EH (cell line): ENCODE data around the gene PPP1R7.
"Not testable (repeated sequence)": the region's sequence is repeated elsewhere in the genome, so short reads cannot be mapped to it uniquely, and the experiment has no call there.

ENCODE experiments used
- DNase-seq: peaks from one replicate; pipeline ENCODE4 v3.0.0-alpha.2; 2015; ENCODE audit warnings: low read depth

The PPP1R7 gene

DNA sequence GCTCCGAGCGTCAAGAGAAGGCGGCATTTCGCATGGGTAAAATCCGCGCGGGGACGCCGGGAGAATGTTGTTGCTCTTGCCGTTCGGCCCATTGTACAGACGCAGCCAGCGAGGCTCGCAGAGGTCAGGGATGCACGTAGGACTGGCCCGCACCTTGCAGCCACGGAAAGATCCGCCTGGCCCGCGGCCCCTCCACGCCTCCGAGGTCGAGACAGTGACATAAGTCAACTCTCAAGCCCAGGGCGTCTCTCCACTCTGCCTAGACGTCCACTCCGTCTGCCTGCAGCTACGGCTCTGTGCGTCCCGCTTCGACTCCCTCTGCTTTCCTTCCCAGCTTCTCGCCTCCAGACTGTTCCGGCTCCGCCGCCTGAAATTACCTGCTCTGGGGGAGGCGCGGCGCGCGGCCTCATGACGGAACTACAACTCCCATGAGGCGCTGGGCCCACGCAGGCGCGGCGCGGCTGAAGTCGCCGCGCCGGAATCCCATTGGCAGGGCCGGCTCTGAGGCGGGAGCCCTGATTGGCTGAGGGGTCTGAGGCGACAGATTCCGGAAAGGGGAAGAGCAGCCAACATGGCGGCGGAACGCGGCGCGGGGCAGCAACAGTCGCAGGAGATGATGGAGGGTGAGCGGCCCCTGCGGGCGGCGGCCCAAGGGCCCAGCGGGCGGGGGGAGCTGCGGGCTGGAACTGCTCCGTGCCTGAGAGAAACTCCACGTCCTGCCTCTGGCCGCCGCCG lies at the start of gene PPP1R7:
PPP1R7 (plus strand) TSS at position 543 of the 735 bp plus-strand sequence; CDS start at position 572, 29 bp downstream.
- DNase-seq = peak; percentile 93

DNA sequence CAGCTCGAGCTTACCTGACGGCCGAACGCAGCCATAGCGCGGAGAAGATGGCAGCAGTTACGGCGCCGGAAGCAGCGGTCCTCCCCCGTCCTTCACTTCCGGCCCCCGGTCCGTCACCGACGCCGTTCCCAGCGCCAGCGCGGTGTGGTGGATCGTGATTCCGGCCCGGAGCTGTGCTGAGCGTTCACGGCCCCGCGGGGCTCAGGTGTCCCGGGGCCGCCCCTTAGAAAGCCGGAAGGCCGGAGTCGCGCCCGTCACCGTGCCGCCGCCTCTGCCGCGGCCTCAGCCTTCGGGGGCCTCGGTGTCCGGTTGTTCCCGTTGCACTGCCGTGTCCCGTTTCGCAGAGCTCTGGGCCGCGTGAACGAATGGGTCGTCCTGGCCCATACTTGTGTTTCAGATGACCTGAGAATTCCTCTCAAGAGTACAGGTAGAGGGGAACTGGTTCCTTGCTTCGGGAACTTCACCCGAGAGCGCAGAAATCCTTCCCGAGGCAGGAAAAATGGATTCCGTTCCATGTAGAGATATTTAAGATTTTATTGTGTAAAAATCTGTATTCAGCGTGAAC lies 47.9 kb upstream of the PPP1R7 start, which contains the start of gene MTERF4:
MTERF4 (minus strand) TSS at position 49 of the 565 bp plus-strand sequence; CDS start at position 35, 14 bp downstream.
- peak; percentile 83 for DNase-seq

DNA sequence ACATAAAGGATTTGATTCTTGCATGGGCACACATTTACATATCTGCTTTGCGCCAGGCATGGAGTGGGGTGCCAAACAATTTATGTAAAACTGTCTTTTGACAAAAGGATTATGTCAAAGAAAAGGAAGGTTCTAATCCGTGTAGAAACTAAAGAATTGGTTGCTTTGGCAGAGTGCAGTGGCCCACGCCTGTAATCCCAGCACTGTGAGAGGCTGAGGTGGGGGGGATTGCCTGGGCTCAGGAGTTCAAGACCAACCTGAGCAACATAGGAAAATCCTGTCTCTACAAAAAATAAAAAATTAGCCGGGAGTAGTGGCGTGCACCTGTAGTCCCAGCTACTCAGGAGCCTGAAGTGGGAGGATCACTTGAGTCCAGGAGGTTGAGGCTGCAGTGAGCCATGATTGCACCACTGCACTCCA lies 47.1 kb upstream of the PPP1R7 start:
- no peak for DNase-seq

DNA sequence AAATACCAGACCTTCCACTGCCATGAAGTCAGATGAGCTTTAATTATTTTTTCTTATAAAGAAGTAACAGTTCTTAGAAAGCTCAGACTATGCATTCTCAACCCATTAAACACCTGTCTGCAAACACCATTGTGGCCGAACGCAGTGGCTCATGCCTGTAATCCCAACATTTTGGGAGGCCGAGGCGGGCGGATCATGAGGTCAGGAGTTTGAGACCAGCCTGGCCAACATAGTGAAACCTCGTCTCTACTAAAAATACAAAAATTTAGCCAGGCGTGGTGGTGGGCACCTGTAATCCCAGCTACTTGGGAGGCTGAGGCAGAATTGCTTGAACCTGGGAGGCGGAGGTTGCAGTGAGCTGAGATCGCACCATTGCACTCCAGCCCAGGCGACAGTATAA lies 45.7 kb upstream of the PPP1R7 start:
- not testable (repeated sequence) for DNase-seq

DNA sequence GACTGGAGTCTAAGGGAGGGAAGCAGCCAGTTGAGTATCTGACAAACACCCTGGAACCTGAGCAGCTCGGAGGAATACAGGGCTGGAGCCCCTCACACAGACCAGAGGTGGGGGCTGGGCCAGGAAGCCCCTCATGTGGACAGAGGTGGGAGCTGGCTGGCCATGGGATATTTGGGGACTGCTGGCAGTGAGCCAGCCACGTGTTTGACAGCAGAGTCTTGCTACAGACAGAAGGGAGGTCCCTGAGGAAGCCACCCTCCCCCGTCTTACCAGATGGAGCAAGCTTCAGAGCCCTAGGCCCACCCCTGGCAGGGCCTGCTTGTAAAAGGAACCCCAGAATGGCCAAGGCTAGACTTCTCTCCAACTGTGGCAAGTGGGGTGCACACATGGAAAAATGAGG lies 44.6 kb upstream of the PPP1R7 start:
- DNase-seq = no peak

DNA sequence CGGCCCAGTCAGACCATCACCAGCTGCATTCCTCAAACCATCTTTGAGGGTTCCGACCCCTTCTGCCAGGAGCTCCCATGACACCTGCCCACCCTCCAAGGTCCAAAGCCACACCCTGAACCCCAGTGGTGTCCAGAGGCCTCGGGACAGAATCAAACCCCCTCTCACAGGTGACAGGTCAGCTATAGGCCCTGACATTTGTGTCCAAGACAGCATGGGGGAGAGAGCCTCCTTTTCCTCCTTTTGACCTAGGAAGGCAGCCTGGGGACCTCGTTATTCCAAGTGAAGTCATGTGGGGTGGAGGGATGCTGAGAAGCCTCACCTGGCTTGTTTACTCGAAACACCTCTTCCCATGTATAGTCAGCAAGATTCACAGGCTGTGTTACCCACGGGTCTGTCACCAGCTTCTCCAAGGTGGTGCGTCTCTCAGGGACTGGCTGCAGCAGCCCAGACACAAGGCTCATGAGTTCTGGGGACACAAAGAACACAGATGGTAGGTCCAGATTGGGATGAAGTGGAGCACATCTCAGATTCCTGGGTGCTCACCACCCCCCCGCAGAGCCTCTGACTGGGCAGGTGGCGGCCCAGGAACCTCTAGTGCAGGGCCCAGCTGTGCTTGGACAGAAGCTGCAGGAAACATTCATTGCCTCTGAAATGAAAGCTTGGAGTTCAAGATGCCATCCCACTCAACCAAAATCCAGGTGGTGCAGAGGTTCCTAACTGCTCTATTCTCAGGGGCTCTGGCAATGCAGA lies 43.1 kb upstream of the PPP1R7 start:
- no peak for DNase-seq

GRCh38 chr2:241108271-241109209 lies 41.7 kb upstream of the PPP1R7 start:
- no peak for DNase-seq

DNA sequence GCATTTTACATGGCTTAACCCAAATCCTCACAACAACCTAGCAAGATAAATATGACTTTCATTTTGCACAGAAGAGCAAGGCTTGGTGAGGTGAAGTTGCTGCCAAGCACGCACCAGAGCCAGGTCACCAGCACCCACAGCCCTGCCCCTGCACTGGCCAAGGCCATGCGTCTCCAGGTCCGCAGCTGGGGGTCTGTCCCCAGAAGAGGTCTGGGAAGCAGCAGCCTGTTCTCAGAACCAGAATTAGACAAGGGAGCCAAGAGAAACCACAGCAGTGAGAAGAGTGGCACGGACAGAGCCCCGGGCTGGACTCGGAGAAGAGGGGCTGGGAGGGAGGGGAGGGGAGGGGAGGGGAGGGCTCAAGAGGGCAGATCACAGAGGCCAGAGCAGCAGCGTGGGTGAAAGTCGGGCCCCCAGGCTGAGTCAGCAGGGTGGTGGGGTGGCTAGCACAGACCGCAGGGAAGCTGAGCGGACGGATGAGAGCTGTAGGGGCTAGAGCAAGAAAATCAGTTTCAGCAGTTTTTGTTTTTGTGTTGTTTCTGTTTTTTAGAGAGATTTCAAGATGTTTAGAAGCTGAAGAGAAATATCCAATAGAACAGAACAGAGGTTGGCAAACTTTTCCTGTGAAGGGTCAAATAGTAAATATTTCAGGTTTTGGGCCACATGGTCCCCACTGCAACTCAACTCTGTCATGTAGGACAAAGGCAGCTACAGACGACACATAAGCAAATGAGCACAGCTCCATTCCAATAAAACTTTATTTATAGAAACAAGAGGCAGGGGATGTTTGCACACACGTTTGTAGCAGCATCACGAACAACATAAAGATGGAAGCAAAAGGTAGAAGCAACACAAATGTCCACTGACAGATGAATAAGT lies 40.8 kb upstream of the PPP1R7 start:
- no peak for DNase-seq

DNA sequence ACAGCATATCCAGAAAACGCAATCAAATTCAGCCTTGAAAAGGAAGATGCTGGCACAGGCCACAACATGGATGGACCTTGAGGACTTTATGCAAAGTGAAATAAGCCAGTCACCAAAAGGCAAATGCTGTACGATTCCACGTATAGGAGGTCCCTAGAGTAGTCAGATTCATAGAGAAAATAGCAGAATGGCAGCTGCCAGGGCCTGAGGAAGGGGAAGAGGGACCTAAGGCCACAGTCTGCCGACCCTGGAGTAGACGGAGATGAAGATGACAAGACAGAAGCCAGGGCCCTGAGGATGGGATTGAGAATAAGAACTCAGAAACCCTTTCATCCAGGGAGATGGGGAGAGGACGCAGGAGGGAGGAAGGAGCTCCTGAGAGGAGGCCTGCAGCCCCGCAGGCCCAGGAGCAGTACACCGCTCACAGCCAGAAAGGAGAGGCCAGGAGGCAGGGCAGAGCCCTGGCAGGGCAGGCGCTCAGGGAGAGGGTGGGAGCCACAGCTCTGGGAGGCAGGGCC lies 40.1 kb upstream of the PPP1R7 start:
- DNase-seq = no peak

DNA sequence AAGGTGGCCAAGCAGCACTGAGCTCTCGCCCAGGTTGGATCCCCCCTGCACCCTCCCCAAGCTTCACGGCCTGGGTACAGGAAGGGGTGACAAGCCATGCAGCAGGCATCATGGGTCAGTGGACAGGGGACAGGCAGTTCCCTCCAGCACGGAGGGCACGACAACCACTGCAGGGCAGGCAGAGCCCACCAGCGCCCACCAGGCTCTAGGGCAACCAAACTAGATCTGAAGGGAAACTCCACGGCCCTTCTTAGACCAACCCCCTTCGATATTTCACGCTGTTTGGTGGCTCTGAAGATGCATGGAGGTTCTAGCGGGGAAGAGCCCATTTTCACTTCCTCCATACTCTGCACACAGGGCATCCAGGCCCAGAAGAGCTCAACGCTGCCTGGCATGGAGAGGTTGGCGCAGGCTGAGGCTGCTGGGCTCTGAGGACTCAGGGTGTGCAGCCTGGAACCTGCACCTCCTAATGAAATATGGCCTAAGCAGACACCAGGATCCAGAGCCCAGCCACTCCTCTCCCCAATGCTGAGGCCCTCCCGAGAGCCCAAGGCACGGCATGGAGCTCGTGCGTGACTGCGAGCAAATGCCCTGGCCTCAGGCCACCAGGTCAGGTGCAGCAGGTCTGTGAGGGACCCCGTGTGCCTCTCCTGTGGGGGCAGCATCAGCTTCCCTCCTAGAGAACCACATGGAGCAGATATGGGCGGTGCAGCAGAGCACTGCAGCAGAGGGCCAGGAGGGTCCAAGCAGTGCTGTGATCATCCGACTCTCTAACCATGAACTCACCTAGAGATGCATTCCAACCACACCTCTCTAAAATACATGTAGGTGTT lies 39.4 kb upstream of the PPP1R7 start:
- DNase-seq = no peak

- no peak for DNase-seq
These were observed 38.8 kb upstream of the PPP1R7 start for GRCh38 chr2:241111440-241111805.

- no peak for DNase-seq
These were observed 38.2 kb upstream of the PPP1R7 start for GRCh38 chr2:241112046-241112445.

- DNase-seq = no peak
These were observed 37.7 kb upstream of the PPP1R7 start for GRCh38 chr2:241112592-241112991.

DNA sequence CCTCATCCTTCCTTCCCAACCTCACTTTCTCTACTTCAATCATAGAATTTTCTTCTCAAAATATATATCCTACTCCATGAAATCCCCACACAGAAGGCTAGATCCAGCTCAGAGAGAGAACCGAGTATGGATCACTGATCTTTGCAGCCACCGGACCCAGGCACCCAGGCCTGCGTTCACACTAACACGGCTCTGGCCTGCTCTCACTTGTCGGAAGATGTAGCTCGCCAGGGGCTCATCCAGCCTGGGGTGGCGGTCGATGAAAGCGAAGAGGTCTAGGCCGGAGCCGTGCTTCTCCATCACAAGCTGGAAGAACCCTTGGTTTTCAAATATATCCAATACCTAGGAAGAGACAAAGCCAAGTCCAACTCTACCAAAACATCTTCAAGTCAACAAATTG lies 35.4 kb upstream of the PPP1R7 start:
- no peak for DNase-seq

DNA sequence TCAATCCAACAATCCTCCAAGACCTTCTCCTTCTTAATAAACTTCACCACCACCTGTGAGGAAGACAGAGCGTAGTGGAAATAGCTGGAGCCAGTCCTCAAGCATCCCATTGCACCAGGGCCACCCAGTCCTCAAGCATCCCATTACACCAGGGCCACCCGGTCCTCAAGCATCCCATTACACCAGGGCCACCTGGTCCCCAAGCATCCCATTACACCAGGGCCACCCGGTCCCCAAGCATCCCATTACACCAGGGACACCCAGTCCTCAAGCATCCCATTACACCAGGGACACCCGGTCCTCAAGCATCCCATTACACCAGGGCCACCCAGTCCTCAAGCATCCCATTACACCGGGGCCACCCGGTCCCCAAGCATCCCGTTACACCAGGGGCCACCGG lies 34.9 kb upstream of the PPP1R7 start:
- DNase-seq = no peak

GRCh38 chr2:241116606-241117560 lies 33.4 kb upstream of the PPP1R7 start:
- no peak for DNase-seq

DNA sequence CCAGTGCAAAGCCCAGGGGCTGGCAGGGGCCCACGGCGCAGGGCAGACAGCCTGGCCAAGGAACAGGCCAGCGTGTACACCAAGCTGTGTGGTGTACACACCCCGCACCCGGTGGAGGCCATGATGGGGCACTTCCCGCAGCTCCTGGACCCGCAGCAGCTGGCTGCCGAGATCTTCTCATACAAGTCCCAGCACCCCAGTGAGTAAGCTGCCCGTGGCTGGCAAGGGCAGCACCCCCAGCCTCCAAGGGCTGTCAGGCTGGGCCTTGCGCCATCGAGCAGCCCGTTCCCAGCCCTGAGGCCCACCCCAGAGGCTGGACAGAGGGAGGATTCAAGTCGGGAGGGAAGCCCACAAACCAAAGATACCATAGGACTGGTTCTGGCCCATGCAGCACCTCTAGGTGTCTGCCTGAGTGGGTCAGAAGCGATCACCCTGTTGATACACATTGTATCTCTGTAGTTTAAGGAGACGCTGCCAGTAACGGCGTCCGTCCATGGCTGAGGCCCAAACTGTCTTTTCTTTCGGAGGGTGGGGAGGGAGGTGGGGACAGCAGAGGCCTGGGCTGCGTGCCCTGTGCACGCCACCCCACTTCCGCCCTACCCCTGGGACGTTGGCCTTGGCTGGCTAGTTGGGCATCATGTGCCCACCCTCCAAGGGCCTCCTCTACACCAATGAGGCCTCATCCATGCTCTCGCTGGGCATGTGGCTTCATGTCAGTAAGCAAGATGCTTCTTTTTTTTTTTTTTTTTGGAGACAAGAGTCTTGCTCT lies 31.3 kb upstream of the PPP1R7 start:
- no peak for DNase-seq

DNA sequence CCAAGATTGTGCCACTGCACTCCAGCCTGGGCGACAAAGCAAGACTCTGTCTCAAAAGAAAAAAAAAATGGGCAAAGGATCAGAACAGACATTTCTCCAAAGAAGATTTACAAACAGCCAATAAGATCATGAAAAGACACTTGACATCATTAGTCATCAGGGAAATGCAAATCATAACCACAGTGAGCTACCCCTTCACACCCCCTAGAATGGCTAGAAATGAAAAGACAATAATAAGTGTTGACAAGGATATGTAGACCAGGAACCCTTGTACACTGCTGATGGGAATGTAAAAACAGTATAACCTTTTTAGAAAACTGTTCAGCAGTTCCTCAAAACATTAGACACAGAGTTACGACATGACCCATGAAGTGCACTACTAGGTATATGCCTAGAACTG lies 29.8 kb upstream of the PPP1R7 start:
- no peak for DNase-seq
